Neuronal stem cell (in vitro differentiated cells): ENCODE data around the gene ADRA2A. TPM values are rescaled to one million over a fixed set of nuclear protein-coding genes. Genes with fewer than 3 reads are reported as not detected.

Experiments used
- DNase-seq: peaks from one replicate; pipeline ENCODE4 v3.0.0-alpha.2; 2013; ENCODE audit warnings: low spot score
- H2AFZ ChIP-seq: one replicate; pipeline ENCODE4 v1.6.1; 2013; ENCODE audit warnings: mild to moderate bottlenecking, low read length, inconsistent platforms
- H2AK5ac ChIP-seq: 2 replicates; pipeline ENCODE4 v1.6.1; 2013; ENCODE audit warnings: low read depth, mild to moderate bottlenecking, inconsistent platforms, low read length, moderate library complexity, mixed read lengths
- H2BK120ac ChIP-seq: 2 replicates; pipeline ENCODE4 v1.6.1; 2013; ENCODE audit warnings: low read depth, mild to moderate bottlenecking, inconsistent platforms, low read length, moderate library complexity, mixed read lengths
- H2BK12ac ChIP-seq: one replicate; pipeline ENCODE4 v1.6.1; 2013; ENCODE audit warnings: low read length, inconsistent platforms
- H2BK15ac ChIP-seq: 2 replicates; pipeline ENCODE4 v1.6.1; 2013; ENCODE audit warnings: mild to moderate bottlenecking, low read length, inconsistent platforms, mixed read lengths
- H2BK5ac ChIP-seq: one replicate; pipeline ENCODE4 v1.6.1; 2013; ENCODE audit warnings: inconsistent platforms, mild to moderate bottlenecking, low read length, moderate library complexity
- H3K14ac ChIP-seq: one replicate; pipeline ENCODE4 v1.6.1; 2013; ENCODE audit warnings: low read length, inconsistent platforms
- H3K18ac ChIP-seq: 2 replicates; pipeline ENCODE4 v1.6.1; 2013; ENCODE audit warnings: low read length, inconsistent platforms
- H3K23ac ChIP-seq: 2 replicates; pipeline ENCODE4 v1.6.1; 2013; ENCODE audit warnings: low read depth, mild to moderate bottlenecking, mixed read lengths, low read length, inconsistent platforms; ENCODE audit not compliant: poor library complexity
- H3K27ac ChIP-seq: replicated peaks from 3 replicates; pipeline ENCODE4 v1.5.1; 2013; ENCODE audit warnings: low read length, inconsistent platforms
- H3K27me3 ChIP-seq, 3 experiments: 2 replicates each; pipeline ENCODE4 v1.6.1; 2013; ENCODE audit warnings: low read length in 3 of 3, mild to moderate bottlenecking in 2 of 3, inconsistent platforms in 1 of 3, low read depth in 1 of 3, mixed read lengths in 1 of 3, moderate library complexity in 1 of 3; ENCODE audit not compliant: control insufficient read depth in 3 of 3, insufficient read depth in 3 of 3
- H3K36me3 ChIP-seq, 2 donors: replicated peaks in 1 of 2; 2 replicates each; pipeline ENCODE4 v1.6.1; 2013; ENCODE audit warnings: low read length in 2 of 2; ENCODE audit not compliant: control insufficient read depth in 2 of 2, insufficient read depth in 2 of 2
- H3K4ac ChIP-seq: 2 replicates; pipeline ENCODE4 v1.6.1; 2013; ENCODE audit warnings: inconsistent platforms, mild to moderate bottlenecking, low read length, moderate library complexity
- H3K4me1 ChIP-seq, 2 donors: 1 replicate in 1 of 2; 2 replicates in 1 of 2; pipeline ENCODE4 v1.6.1; 2013; ENCODE audit warnings: low read length in 2 of 2, low read depth in 1 of 2; ENCODE audit not compliant: control insufficient read depth in 2 of 2, insufficient read depth in 1 of 2
- H3K4me2 ChIP-seq: one replicate; pipeline ENCODE4 v1.6.1; 2013; ENCODE audit warnings: mild to moderate bottlenecking, low read length, inconsistent platforms; ENCODE audit not compliant: insufficient read depth, poor library complexity, severe bottlenecking
- H3K4me3 ChIP-seq, 2 donors: 2 replicates each; pipeline ENCODE4 v1.5.1; 2013; ENCODE audit warnings: low read length in 2 of 2, mild to moderate bottlenecking in 2 of 2, inconsistent platforms in 1 of 2, moderate library complexity in 1 of 2
- H3K79me1 ChIP-seq: one replicate; pipeline ENCODE4 v1.6.1; 2013; ENCODE audit warnings: low read depth, mild to moderate bottlenecking, inconsistent platforms, low read length, moderate library complexity
- H3K9ac ChIP-seq: one replicate; pipeline ENCODE4 v1.6.1; 2013; ENCODE audit warnings: mild to moderate bottlenecking, low read depth, low read length, inconsistent platforms; ENCODE audit not compliant: poor library complexity
- H3K9me3 ChIP-seq, 2 donors: replicated peaks in 1 of 2; 2 replicates each; pipeline versions ENCODE3 to v1.6.1; 2013; ENCODE audit warnings: low read length in 2 of 2, mild to moderate bottlenecking in 2 of 2, inconsistent platforms in 1 of 2, low read depth in 1 of 2, mixed read lengths in 1 of 2, moderate library complexity in 1 of 2; ENCODE audit not compliant: control insufficient read depth in 2 of 2, insufficient read depth in 1 of 2
- H4K8ac ChIP-seq: one replicate; pipeline ENCODE4 v1.6.1; 2013; ENCODE audit warnings: low read depth, mild to moderate bottlenecking, inconsistent platforms, low read length, moderate library complexity
- H4K91ac ChIP-seq: one replicate; pipeline ENCODE4 v1.6.1; 2013; ENCODE audit warnings: low read length, low read depth, mild to moderate bottlenecking, inconsistent platforms; ENCODE audit not compliant: poor library complexity
- WGBS, 2 donors: extraction: QIAGEN DNeasy Blood & Tissue Kit; methylation state at CpG; one replicate each; pipeline ENCODE4 v1.1.7; 2013; ENCODE audit warnings: missing lambda C conversion rate in 2 of 2, mixed read lengths in 1 of 2; ENCODE audit not compliant: insufficient read length in 2 of 2, insufficient replicate concordance in 1 of 2; ENCODE audit errors: extremely low coverage in 2 of 2; 5-methylcytosine and 5-hydroxymethylcytosine counted together
- small RNA-seq: library from polyadenylated mRNA; stranded (forward); fragments of <200 nt; extraction: miRNeasy Mini kit (QIAGEN cat#:217004); gene quantifications from one replicate; pipeline ENCODE3, GENCODE V24; 2013; ENCODE audit not compliant: insufficient read depth

The ADRA2A gene

DNA sequence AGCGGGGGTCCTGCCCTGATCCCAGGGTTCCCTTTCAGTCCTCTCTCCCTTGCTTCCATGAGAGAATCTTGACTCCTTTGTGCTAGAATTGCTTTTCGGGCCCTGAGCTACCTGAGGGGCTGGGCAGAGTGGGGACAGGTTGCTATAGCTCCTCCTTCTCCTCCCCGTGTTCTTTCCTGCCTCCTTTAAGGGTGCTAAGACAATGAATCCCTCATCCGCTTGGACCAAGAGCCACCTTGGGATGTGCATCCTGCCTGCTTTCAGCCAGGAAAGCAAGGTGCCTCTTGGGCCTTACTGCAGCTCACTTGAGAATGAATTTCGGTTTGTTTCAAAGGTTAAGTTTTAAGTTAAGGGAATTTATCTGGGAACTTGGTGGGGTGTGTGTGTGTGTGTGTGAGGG is 53.6 kb downstream of the ADRA2A start:
- H2BK12ac ChIP-seq: no peak overlapping the region
- no peak overlapping the region for H4K8ac ChIP-seq
- no peak for DNase-seq
- H3K36me3 ChIP-seq: no peaks in the 10 kb centered on the region
- H2AK5ac ChIP-seq: no peak overlapping the region
- H3K79me1 ChIP-seq: no peaks in the 10 kb centered on the region
- H3K4me3 ChIP-seq: no peak overlapping the region
- H3K27ac ChIP-seq: no peak overlapping the region
- H4K91ac ChIP-seq: no peak overlapping the region
- H3K9ac ChIP-seq: no peak overlapping the region
- no peak overlapping the region for H2BK120ac ChIP-seq
- no peak overlapping the region for H3K23ac ChIP-seq
- H3K4me2 ChIP-seq: no peak overlapping the region
- H3K27me3 ChIP-seq: no peaks in the 10 kb centered on the region
- H3K18ac ChIP-seq: no peak overlapping the region
- H2AFZ ChIP-seq: no peak overlapping the region
- H3K9me3 ChIP-seq: no peaks in the 10 kb centered on the region
- no peak overlapping the region for H2BK5ac ChIP-seq
- no peak overlapping the region for H3K14ac ChIP-seq
- no peak overlapping the region for H2BK15ac ChIP-seq
- no peaks in the 10 kb centered on the region for H3K4me1 ChIP-seq
- WGBS, 2 donors: no CpG with 5 or more reads among the region's 5 CpGs
- H3K4ac ChIP-seq: no peak overlapping the region

Small RNA genes lying within 50 kb of the gene (small RNA-seq; reads per million reads assigned to genes)
- gene AL355863.1: not detected
